ENCODE data around the gene MAN2C1.
"Not testable (repeated sequence)": the region's sequence is repeated elsewhere in the genome, so short reads cannot be mapped to it uniquely, and the experiment has no call there.

MAN2C1 gene

GRCh38 chr15:75313116-75313845, 55.1 kb downstream of the MAN2C1 start:
- no peak for DNase-seq (ENCODE audit: extremely low read depth in 1 of 2, low read depth in 1 of 2)

GRCh38 chr15:75312548-75312947, 55.9 kb downstream of the MAN2C1 start:
- not testable (repeated sequence) for DNase-seq (ENCODE audit: extremely low read depth in 1 of 2, low read depth in 1 of 2)

GRCh38 chr15:75309711-75310110, 58.7 kb downstream of the MAN2C1 start:
- DNase-seq (ENCODE audit: extremely low read depth in 1 of 2, low read depth in 1 of 2): no peak

- DNase-seq (ENCODE audit: extremely low read depth in 1 of 2, low read depth in 1 of 2): no peak
These were observed 60.5 kb downstream of the MAN2C1 start for GRCh38 chr15:75307778-75308390.

GRCh38 chr15:75306188-75306587, 62.2 kb downstream of the MAN2C1 start:
- DNase-seq (ENCODE audit: extremely low read depth in 1 of 2, low read depth in 1 of 2): no peak

All from activated CD8-positive, alpha-beta memory T cell treated with anti-CD3 and anti-CD28 coated beads for 1 hour (primary cell).